Stomach (tissue), 4 donors: ENCODE data around the gene L1CAM.

Source experiments
- CTCF ChIP-seq, 7 experiments: fragments of 450-650 bp in 4 of 7; fragments of 200-600 bp in 3 of 7; sonication (generic) in 3 of 7; IDR thresholded peaks; one replicate each; pipeline ENCODE4 v1.5.1; 2016 to 2019; ENCODE audit warnings: antibody characterized with exemption in 7 of 7, control low read depth in 2 of 7, mild to moderate bottlenecking in 1 of 7
- POLR2A ChIP-seq, 4 donors: fragments of 450-650 bp; IDR thresholded peaks; one replicate each; pipeline ENCODE4 v1.6.1; 2016; ENCODE audit warnings: antibody characterized with exemption in 4 of 4, control low read depth in 2 of 4, mild to moderate bottlenecking in 1 of 4, moderate library complexity in 1 of 4

GRCh38 chrX:153911798-153912197, 25.8 kb upstream of the L1CAM start:
- TF ChIP-seq CTCF (IDR thresholded peaks at IDR 0.05) (no peak), POLR2A (IDR thresholded peaks at IDR 0.05) (no peak)
